ENCODE results near the gene HECTD4. TPM values are rescaled to one million over a fixed set of nuclear protein-coding genes. Genes with fewer than 3 reads are reported as not detected.

The HECTD4 gene
- total RNA-seq, 1 experiment from 2014 or later: 31.2 TPM

GRCh38 chr12:112162241-112162790 lies 219.9 kb downstream of the HECTD4 start:
- H3K79me2 ChIP-seq (ENCODE audit: insufficient read depth, low read length): no peaks in the 10 kb centered on the region
- no peaks in the 10 kb centered on the region for H3K27me3 ChIP-seq (ENCODE audit: insufficient read depth, low read length)
- no peak for TF ChIP-seq SP1 (IDR thresholded peaks at IDR 0.05; ENCODE audit: low read depth)
- TF ChIP-seq FOSL1 (IDR thresholded peaks at IDR 0.05; ENCODE audit: low read depth): no peak
- TF ChIP-seq CBX3 (IDR thresholded peaks at IDR 0.05; ENCODE audit: low read depth): no peak
- TF ChIP-seq SRF (IDR thresholded peaks at IDR 0.05; ENCODE audit: low read depth): no peak
- TF ChIP-seq POLR2AphosphoS5 (IDR thresholded peaks at IDR 0.05; ENCODE audit: low read depth, low read length): no peak
- no peak for TF ChIP-seq EZH2phosphoT487 (IDR thresholded peaks at IDR 0.05; ENCODE audit: borderline replicate concordance)
- TF ChIP-seq EZH2 (IDR thresholded peaks at IDR 0.05): no peak
- TF ChIP-seq REST (IDR thresholded peaks at IDR 0.05; ENCODE audit: low read depth): no peak
- no peak for TF ChIP-seq CEBPB (IDR thresholded peaks at IDR 0.05; ENCODE audit: low read depth)
- no peak for TF ChIP-seq CTCF (IDR thresholded peaks at IDR 0.05 in 2 of 3, conservative IDR thresholded peaks at IDR 0.05 in 1 of 3; ENCODE audit: borderline replicate concordance in 1 of 3, insufficient read depth in 1 of 3, low read depth in 2 of 3, low read length in 2 of 3)
- TF ChIP-seq ELF1 (IDR thresholded peaks at IDR 0.05; ENCODE audit: borderline replicate concordance, low read depth): no peak
- peaks cover 0 to 9% of the 10 kb centered on the region in 2 experiments; a peak in 2 of 4 replicates for H3K36me3 ChIP-seq (ENCODE audit: control insufficient read depth in 1 of 2, insufficient read depth in 2 of 2, low read length in 2 of 2)
- DNase-seq (ENCODE audit: low read depth, low spot score): no peak
- H3K4me3 ChIP-seq (replicated peaks in 1 of 2; ENCODE audit: low read depth in 1 of 2, low read length in 2 of 2): no peak overlapping the region
- no peaks in the 10 kb centered on the region for H4K20me1 ChIP-seq (ENCODE audit: insufficient read depth)
- BruUV-seq (replicated peaks): no TSS peak
- no peaks in the 10 kb centered on the region for H3K4me1 ChIP-seq (ENCODE audit: control insufficient read depth in 1 of 2, insufficient read depth in 2 of 2, low read length in 2 of 2)
- no peak for ATAC-seq
- no peaks in the 10 kb centered on the region for H3K9me2 ChIP-seq (ENCODE audit: insufficient read depth)
- no peaks in the 10 kb centered on the region for H3K9me3 ChIP-seq (ENCODE audit: control insufficient read depth in 1 of 2, insufficient read depth in 1 of 2, low read depth in 1 of 2, low read length in 2 of 2)
- H3K27ac ChIP-seq (ENCODE audit: low read depth, low read length): no peak overlapping the region
- H3K4me2 ChIP-seq (ENCODE audit: low read length): no peak overlapping the region
- ChIA-PET RAD21 (ENCODE audit: low non-redundant PET in 1 of 2, low total read pairs in 2 of 2, uncharacterized antibody in 2 of 2, unreplicated experiment in 2 of 2) (no interaction called here), CTCF (no interaction called here), POLR2A (no interaction called here)
- no peak overlapping the region for H2AFZ ChIP-seq (ENCODE audit: low read depth, low read length, poor library complexity, severe bottlenecking)
- intact Hi-C loops (cut with micrococcal nuclease): no loop called here
- no peak overlapping the region for H3K9ac ChIP-seq (ENCODE audit: low read length)
